ENCODE measurements around the gene EEF1AKMT4.

GRCh38 chr3:184211297-184211696 lies 38.2 kb upstream of the EEF1AKMT4 start:
- TF ChIP-seq REST (IDR thresholded peaks at IDR 0.05; ENCODE audit: insufficient replicate concordance, low read depth): no peak
- TF ChIP-seq, protein P1, sequence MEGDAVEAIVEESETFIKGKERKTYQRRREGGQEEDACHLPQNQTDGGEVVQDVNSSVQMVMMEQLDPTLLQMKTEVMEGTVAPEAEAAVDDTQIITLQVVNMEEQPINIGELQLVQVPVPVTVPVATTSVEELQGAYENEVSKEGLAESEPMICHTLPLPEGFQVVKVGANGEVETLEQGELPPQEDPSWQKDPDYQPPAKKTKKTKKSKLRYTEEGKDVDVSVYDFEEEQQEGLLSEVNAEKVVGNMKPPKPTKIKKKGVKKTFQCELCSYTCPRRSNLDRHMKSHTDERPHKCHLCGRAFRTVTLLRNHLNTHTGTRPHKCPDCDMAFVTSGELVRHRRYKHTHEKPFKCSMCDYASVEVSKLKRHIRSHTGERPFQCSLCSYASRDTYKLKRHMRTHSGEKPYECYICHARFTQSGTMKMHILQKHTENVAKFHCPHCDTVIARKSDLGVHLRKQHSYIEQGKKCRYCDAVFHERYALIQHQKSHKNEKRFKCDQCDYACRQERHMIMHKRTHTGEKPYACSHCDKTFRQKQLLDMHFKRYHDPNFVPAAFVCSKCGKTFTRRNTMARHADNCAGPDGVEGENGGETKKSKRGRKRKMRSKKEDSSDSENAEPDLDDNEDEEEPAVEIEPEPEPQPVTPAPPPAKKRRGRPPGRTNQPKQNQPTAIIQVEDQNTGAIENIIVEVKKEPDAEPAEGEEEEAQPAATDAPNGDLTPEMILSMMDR (IDR thresholded peaks at IDR 0.05; ENCODE audit: insufficient read depth, low read length): no peak
